Choroid plexus epithelial cell (primary cell): ENCODE data around the gene SH3PXD2A.

Source experiments
- DNase-seq: peaks from one replicate; pipeline ENCODE4 v3.0.0-alpha.2; 2010; ENCODE audit warnings: low read depth
- H3K4me3 ChIP-seq: 2 replicates; pipeline ENCODE4 v1.5.1; 2011; ENCODE audit warnings: low read depth, mild to moderate bottlenecking, control low read depth, low read length, moderate library complexity
- CTCF ChIP-seq: conservative IDR thresholded peaks from 2 replicates; pipeline ENCODE4 v1.5.1; 2011; ENCODE audit warnings: low read depth, mild to moderate bottlenecking, control low read depth, inconsistent platforms, low read length, moderate library complexity

The SH3PXD2A gene

GRCh38 chr10:103620891-103621782 is 234.2 kb downstream of the SH3PXD2A start:
- no peak for DNase-seq
- H3K4me3 ChIP-seq, result no peak overlapping the region
- no peak for TF ChIP-seq CTCF

GRCh38 chr10:103620352-103620740 is 235.0 kb downstream of the SH3PXD2A start:
- no peak overlapping the region for H3K4me3 ChIP-seq
- no peak for TF ChIP-seq CTCF
- DNase-seq, result no peak

- DNase-seq, result no peak
- H3K4me3 ChIP-seq, result no peak overlapping the region
- TF ChIP-seq CTCF, result no peak
Measured at GRCh38 chr10:103619424-103620351, 235.7 kb downstream of the SH3PXD2A start.

- no peak for TF ChIP-seq CTCF
- H3K4me3 ChIP-seq, result no peak overlapping the region
- peak; percentile 73 for DNase-seq
Measured at GRCh38 chr10:103618575-103619423, 236.6 kb downstream of the SH3PXD2A start.

- TF ChIP-seq CTCF, result no peak
- no peak overlapping the region for H3K4me3 ChIP-seq
- DNase-seq, result no peak
Measured at GRCh38 chr10:103617602-103618385, 237.6 kb downstream of the SH3PXD2A start.
